Hematopoietic multipotent progenitor cell treated with erythropoietin and hydrocortisone succinate and interleukin-3 and kit ligand, for 4 days (in vitro differentiated cells): ENCODE data around the gene MUC20.
A peak's percentile ranks its signal among the peaks of the same experiment; 100 is the strongest.

Source experiments
- DNase-seq: peaks from one replicate; pipeline ENCODE4 v3.0.0-alpha.2; 2015

Gene MUC20

GRCh38 chr3:195757438-195757770 is 36.6 kb downstream of the MUC20 start:
- DNase-seq, result no peak

- no peak for DNase-seq
Observed at GRCh38 chr3:195757827-195758226, 37.0 kb downstream of the MUC20 start.

- DNase-seq, result no peak
Observed at GRCh38 chr3:195758721-195759353, 38.1 kb downstream of the MUC20 start.

GRCh38 chr3:195760345-195761122 is 39.8 kb downstream of the MUC20 start:
- DNase-seq, result no peak

GRCh38 chr3:195761123-195761566 is 40.4 kb downstream of the MUC20 start:
- no peak for DNase-seq

GRCh38 chr3:195761567-195762248 is 40.9 kb downstream of the MUC20 start:
- no peak for DNase-seq

GRCh38 chr3:195762249-195762585 is 41.4 kb downstream of the MUC20 start:
- DNase-seq, result no peak

- no peak for DNase-seq
Observed at GRCh38 chr3:195762611-195763010, 41.8 kb downstream of the MUC20 start.

- no peak for DNase-seq
Observed at GRCh38 chr3:195763076-195763830, 42.5 kb downstream of the MUC20 start.

GRCh38 chr3:195763843-195764825 is 43.4 kb downstream of the MUC20 start:
- no peak for DNase-seq

- no peak for DNase-seq
Observed at GRCh38 chr3:195764961-195765706, 44.4 kb downstream of the MUC20 start.

GRCh38 chr3:195766671-195767070 is 45.9 kb downstream of the MUC20 start:
- DNase-seq, result no peak

- no peak for DNase-seq
Observed at GRCh38 chr3:195767792-195768191, 47.0 kb downstream of the MUC20 start.

- DNase-seq, result no peak
Observed at GRCh38 chr3:195768414-195768813, 47.6 kb downstream of the MUC20 start.

- DNase-seq, result no peak
Observed at GRCh38 chr3:195768831-195769303, 48.1 kb downstream of the MUC20 start.

- DNase-seq, result no peak
Observed at GRCh38 chr3:195769551-195769950, 48.8 kb downstream of the MUC20 start.

GRCh38 chr3:195770081-195770840 is 49.5 kb downstream of the MUC20 start:
- peak; percentile 18 for DNase-seq

- peak; percentile 25 for DNase-seq
Observed at GRCh38 chr3:195770841-195771645, 50.3 kb downstream of the MUC20 start.

GRCh38 chr3:195771646-195772300 is 51.0 kb downstream of the MUC20 start:
- no peak for DNase-seq
